Panc1 (cell line): ENCODE measurements around the gene TUBB1. TPM values are rescaled to one million over a fixed set of nuclear protein-coding genes. Genes with fewer than 3 reads are reported as not detected.

Experiments used
- ATAC-seq: fragments of 200-7000 bp; cut with Tn5 transposase; 2 replicates; pipeline ENCODE4 v1.9.1; 2020; ENCODE audit warnings: mild to moderate bottlenecking, moderate library complexity
- BruUV-seq: library from RNA; stranded (reverse); fragments of 400-500 nt; replicated peaks from 2 replicates; lab custom pipeline; 2021; lab: Mats Ljungman, UMichigan
- CTCF ChIA-PET: fragments of 300-600 bp; sonication (Branson Sonifier 250); formaldehyde crosslinking; loops from one replicate; lab custom pipeline; 2022; ENCODE audit warnings: antibody characterized with exemption; lab: Charles Lee
- POLR2A ChIA-PET: fragments of 300-600 bp; sonication (Branson Sonifier 250); formaldehyde crosslinking; loops from one replicate; lab custom pipeline; 2022; ENCODE audit warnings: antibody characterized with exemption; lab: Charles Lee
- DNase-seq: peaks from one replicate; pipeline ENCODE4 v3.0.0-alpha.2; 2010; ENCODE audit warnings: low read depth, low spot score
- H3K27ac ChIP-seq: 2 replicates; pipeline ENCODE4 v1.5.1; 2011; ENCODE audit warnings: mild to moderate bottlenecking, low read length, inconsistent platforms
- H3K27me3 ChIP-seq: fragments of 200-500 bp; sonication (Bioruptor generic); 2 replicates; pipeline ENCODE4 v1.6.0; 2014; ENCODE audit warnings: low read length, inconsistent platforms; ENCODE audit not compliant: control insufficient read depth, insufficient read depth
- H3K36me3 ChIP-seq: fragments of 200-500 bp; sonication (Bioruptor generic); 2 replicates; pipeline ENCODE4 v1.5.1; 2014; ENCODE audit warnings: inconsistent platforms, mild to moderate bottlenecking, low read length, moderate library complexity; ENCODE audit not compliant: control insufficient read depth, insufficient read depth
- H3K4me1 ChIP-seq: 2 replicates; pipeline ENCODE4 v1.5.1; 2011; ENCODE audit warnings: inconsistent platforms, mild to moderate bottlenecking, low read length, moderate library complexity; ENCODE audit not compliant: control insufficient read depth, insufficient read depth
- H3K4me3 ChIP-seq, 2 experiments: 2 replicates each; pipeline ENCODE4 v1.5.1; 2011 to 2012; ENCODE audit warnings: low read depth in 2 of 2, low read length in 2 of 2, mild to moderate bottlenecking in 2 of 2, inconsistent platforms in 1 of 2, moderate library complexity in 1 of 2
- H3K9me3 ChIP-seq: fragments of 200-500 bp; sonication (Bioruptor generic); 2 replicates; pipeline ENCODE4 v1.5.1; 2014; ENCODE audit warnings: low read depth, mild to moderate bottlenecking, inconsistent platforms, low read length, moderate library complexity; ENCODE audit not compliant: control insufficient read depth, insufficient read depth
- CTCF ChIP-seq: fragments of 450-650 bp; IDR thresholded peaks from 2 replicates; pipeline ENCODE4 v1.5.1; 2017; ENCODE audit warnings: mild to moderate bottlenecking
- POLR2AphosphoS5 ChIP-seq: IDR thresholded peaks from 2 replicates; pipeline ENCODE4 v1.6.1; 2012; ENCODE audit warnings: mild to moderate bottlenecking, low read depth, low read length, moderate library complexity
- REST ChIP-seq, 2 experiments: IDR thresholded peaks; 2 replicates each; pipeline ENCODE4 v1.6.1; 2011 to 2012; ENCODE audit warnings: low read depth in 2 of 2, control low read depth in 1 of 2, low read length in 1 of 2, mild to moderate bottlenecking in 1 of 2, moderate library complexity in 1 of 2; ENCODE audit not compliant: insufficient read depth in 1 of 2
- SIN3A ChIP-seq: IDR thresholded peaks from 2 replicates; pipeline ENCODE4 v1.6.1; 2012; ENCODE audit warnings: low read depth, mild to moderate bottlenecking, low read length, moderate library complexity, borderline replicate concordance; ENCODE audit not compliant: insufficient read depth
- TCF7L2 ChIP-seq: IDR thresholded peaks from 2 replicates; pipeline ENCODE4 v1.6.1; 2011; ENCODE audit warnings: mild to moderate bottlenecking, low read depth, low read length, inconsistent platforms
- in situ Hi-C: cut with HindIII; loops from 2 replicates; pipeline ENCODE4 v1.10.0; 2016; ENCODE audit warnings: low sequenced_read_pairs, low pct_unique_long_range_greater_than_20kb
- intact Hi-C: fragments of 100-400 bp; cut with micrococcal nuclease; formaldehyde crosslinking; loops from one replicate; pipeline ENCODE4 v1.10.0; 2022; ENCODE audit not compliant: unreplicated experiment
- total RNA-seq: library from RNA; stranded (reverse); gene quantifications from one replicate; pipeline ENCODE4 v1.2.1, GENCODE V29; 2021; ENCODE audit not compliant: unreplicated experiment

Gene TUBB1
- total RNA-seq, 1 experiment from 2014 or later: not detected

GRCh38 chr20:59003836-59004492, 15.3 kb upstream of the TUBB1 start:
- in situ Hi-C loops (no loop called here), intact Hi-C loops (no loop called here)
- ChIA-PET CTCF (no interaction called here), POLR2A (no interaction called here)
- no peak for DNase-seq
- peaks cover 13% of the 10 kb centered on the region for H3K4me1 ChIP-seq
- BruUV-seq: no TSS peak
- H3K27ac ChIP-seq: no peak overlapping the region
- no peaks in the 10 kb centered on the region for H3K27me3 ChIP-seq
- H3K9me3 ChIP-seq: no peaks in the 10 kb centered on the region
- ATAC-seq: no peak
- no peaks in the 10 kb centered on the region for H3K36me3 ChIP-seq
- H3K4me3 ChIP-seq: no peak overlapping the region
- no peak for TF ChIP-seq TCF7L2
- no peak for TF ChIP-seq REST (IDR thresholded peaks at IDR 0.05; ENCODE audit: insufficient read depth in 1 of 2, low read depth in 2 of 2, low read length in 1 of 2)
- no peak for TF ChIP-seq CTCF
- TF ChIP-seq SIN3A: no peak
- TF ChIP-seq POLR2AphosphoS5: no peak

- TF ChIP-seq CTCF: no peak
- TF ChIP-seq TCF7L2: no peak
- TF ChIP-seq SIN3A: no peak
- no peak for TF ChIP-seq REST (IDR thresholded peaks at IDR 0.05; ENCODE audit: insufficient read depth in 1 of 2, low read depth in 2 of 2, low read length in 1 of 2)
- no peak for TF ChIP-seq POLR2AphosphoS5
- ChIA-PET POLR2A (no interaction called here), CTCF (no interaction called here)
- H3K27ac ChIP-seq: no peak overlapping the region
- H3K36me3 ChIP-seq: no peaks in the 10 kb centered on the region
- H3K27me3 ChIP-seq: no peaks in the 10 kb centered on the region
- intact Hi-C loops (no loop called here), in situ Hi-C loops (no loop called here)
- no peaks in the 10 kb centered on the region for H3K9me3 ChIP-seq
- ATAC-seq (no peak), DNase-seq (no peak)
- no peak overlapping the region for H3K4me3 ChIP-seq
- peaks cover 13% of the 10 kb centered on the region for H3K4me1 ChIP-seq
- BruUV-seq: no TSS peak
Measured at GRCh38 chr20:59004493-59004762, 14.8 kb upstream of the TUBB1 start.
